Activated effector memory CD4-positive, alpha-beta T cell treated with anti-CD3 and anti-CD28 coated beads, Interleukin-2, amount 50 U/mL, for 16 hours (primary cell): Measurements from ENCODE around the gene OR5B17.
"Not testable (repeated sequence)": the region's sequence is repeated elsewhere in the genome, so short reads cannot be mapped to it uniquely, and the experiment has no call there.

Source experiments
- DNase-seq: peaks from one replicate; pipeline ENCODE4 v3.0.0-alpha.2; 2020

The OR5B17 gene

GRCh38 chr11:58358969-58359368, at the start of gene OR5B17:
OR5B17 (minus strand) TSS chr11:58359069; CDS start chr11:58359069, 0 bp downstream.
- no peak for DNase-seq

DNA sequence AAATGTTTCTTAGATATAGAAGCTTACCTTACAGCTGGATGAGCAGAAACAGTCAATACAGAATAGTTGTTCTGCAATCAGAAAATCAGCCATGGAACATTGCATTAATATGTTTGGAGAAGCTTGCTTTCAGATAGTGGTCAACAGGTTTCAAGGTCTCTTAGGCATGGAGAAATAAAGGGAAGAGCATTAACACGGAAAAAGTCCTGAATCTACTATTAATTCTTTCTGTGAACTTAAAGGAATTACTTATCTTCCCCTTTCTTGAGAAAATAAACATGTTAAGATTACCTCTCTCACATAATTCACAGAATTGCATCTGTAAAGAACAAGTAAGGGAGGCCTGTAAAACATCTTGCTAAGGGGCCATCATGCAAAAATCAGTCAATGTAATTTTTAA, 47.9 kb upstream of the OR5B17 start, which contains the start of gene OR5B3:
OR5B3 (minus strand) TSS at position 101 of the 400 bp plus-strand sequence. CDS start 3,465 bp downstream, outside the sequence.
- DNase-seq: no peak

GRCh38 chr11:58399622-58400021, 40.8 kb upstream of the OR5B17 start:
- not testable (repeated sequence) for DNase-seq

DNA sequence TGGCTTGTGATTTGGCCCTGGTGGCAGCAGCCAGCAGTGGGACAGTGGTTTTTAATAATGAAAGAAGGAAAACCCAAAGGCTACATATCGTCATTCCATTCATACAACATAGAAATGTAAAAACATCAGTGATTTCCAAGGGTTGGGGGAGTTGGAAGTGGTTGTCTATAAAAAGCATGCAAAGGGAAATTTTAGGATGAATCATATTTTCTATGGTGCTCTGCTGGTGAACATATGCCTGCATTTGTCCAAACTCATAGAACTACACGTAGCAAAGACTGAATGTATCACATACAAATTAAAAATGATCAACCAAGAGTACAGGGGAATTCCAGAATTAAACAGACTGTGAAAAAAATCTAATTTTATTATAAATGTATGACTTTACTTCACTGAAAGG, 36.7 kb upstream of the OR5B17 start:
- no peak for DNase-seq

DNA sequence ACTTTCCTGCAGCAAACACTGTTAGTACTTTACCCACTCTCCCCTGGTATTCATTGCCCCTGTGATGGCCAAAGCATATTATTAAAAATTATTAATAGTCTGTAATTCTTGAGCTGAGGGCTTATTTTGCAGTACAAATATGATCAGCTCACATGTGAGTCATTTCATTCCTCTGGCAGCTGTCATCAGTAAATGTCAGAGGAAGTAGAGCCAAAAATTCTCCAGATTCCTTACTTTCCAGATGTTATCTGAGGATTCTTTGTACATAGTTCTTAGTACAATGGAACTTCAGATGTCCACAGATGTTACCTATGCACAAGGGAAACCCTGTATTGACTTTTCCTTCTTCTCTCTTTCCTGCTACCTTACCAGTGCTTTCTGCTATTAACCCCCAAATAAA, 35.3 kb upstream of the OR5B17 start:
- DNase-seq: no peak

DNA sequence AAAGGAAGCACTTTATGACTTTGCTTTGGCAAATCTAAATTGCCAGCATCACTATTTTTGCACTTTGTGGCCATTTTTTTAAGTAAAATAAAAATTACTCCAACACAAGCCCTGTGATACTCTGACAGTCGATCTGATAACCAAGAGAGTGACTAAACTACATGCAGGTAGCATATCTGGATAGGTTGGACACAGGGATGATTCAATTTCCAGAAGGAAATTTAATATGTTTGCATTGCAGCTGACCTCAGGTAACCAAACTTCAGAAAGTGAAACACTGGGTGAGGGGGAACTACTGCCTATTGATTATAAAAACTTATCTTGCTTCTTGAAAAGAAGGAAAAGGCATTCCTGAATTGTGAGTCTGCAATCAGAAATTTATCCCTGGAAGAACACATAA, 33.9 kb upstream of the OR5B17 start:
- DNase-seq: no peak

DNA sequence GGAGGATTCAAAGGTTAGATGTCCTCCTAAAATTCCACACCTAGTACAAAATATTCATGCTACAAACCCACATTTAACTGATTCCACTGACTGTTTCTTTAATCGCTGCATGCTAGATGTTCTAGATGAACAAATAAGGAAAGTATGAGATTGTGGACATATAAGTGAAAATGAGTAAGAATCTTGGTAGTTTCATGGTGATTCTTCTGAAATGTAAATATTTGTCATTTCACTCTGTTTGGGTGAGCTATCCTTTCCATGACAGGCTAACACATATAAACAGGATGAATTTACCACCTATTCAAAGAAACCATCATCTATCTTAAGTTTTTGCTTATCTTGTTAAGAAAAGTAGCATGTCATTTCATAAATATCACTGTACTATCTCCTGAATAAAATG, 33.0 kb upstream of the OR5B17 start:
- no peak for DNase-seq

DNA sequence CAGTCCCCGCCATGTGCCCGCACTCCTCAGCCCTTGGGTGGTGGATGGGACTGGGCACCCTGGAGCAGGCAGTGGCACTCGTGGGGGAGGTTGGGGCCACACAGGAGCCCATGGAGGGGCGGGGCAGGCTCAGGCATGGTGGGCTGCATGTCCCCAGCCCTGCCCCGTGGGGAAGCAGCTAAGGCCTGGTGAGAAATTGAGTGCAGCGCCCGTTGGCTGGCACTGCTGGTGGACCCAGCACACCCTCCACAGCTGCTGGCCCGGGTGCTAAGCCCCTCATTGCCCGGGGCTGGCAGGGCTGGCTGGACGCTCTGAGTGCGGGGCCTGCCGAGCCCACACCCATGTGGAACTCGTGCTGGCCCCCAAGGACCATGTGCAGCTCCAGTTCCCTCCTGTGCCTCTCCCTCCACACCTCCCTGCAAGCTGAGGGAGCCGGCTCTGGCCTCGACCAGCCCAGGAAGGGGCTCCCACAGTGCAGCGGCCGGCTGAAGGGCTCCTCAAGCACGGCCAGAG, 31.7 kb upstream of the OR5B17 start:
- no peak for DNase-seq

DNA sequence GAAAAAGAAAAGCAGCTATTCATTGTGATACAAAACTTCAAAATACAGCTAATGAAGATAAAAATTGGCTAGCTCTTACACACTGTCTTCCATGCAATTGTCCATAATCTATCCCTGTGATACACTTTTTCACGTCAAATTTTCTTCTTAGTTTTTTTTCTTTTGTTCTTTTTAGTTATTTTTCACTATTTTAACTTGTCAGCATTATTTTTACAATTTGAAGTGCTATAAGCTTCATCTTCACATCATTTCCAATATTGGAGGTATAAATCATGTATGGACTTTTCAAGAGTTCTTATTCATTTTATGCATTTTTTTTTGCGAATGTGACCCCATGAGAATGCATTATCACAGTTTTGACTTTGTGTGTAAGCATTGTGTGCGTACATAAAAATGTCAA, 4.1 kb downstream of the OR5B17 start:
- DNase-seq: no peak

DNA sequence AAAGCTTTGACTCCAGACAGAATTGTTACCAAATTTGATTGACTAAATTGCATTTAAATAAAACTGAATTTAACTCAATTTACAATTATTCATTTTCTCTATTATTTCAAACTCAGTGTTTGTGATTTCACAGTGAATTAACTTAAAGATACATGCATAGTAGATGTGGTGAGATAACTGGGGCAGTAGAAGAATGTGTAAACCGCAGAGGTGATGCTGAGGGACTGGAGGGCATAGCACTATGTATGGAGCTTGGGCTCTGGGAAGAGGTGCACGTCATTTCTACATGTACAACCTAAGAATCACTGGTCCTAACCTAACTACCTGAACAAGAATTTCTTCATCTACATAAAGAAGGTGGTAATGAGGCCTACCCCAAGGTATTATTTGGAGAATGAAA, 13.7 kb downstream of the OR5B17 start:
- DNase-seq: no peak

DNA sequence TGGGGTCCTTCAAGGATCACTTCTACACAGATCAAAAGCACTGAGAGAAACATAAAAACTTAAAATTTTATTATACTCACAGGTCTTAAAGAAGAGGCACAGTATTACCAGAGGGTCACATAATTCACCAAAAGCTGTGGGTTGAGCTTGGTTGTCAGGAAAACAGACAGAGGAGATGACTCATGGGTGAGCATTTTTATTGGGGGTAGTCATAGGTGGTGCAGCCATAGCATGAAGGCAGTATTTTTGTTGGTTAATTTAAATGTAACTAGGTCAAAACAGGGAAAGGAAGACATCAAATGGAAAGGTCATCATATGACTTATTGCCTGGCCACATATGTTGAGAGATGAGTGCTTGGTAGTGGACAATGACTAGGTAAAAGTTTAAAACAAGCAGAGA, 24.2 kb downstream of the OR5B17 start:
- DNase-seq: no peak

DNA sequence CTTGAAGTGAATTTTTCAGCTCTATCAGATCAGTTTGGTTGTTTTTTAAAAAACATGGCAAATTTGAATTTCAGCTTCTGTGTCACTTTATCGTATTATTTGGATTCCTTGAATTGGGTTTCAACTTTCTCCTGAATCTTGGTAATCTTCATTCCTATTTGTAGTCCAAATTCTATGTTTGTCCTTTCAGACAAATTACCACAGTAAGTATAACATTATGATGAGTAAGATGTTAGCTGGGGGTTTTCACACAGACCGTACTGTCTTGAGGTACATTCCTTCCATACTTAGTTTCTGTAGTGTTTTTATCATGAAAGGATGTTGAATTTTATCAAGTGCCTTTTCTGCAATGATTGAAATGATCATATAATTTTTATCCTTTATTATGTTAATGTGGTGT, 28.0 kb downstream of the OR5B17 start:
- no peak for DNase-seq

DNA sequence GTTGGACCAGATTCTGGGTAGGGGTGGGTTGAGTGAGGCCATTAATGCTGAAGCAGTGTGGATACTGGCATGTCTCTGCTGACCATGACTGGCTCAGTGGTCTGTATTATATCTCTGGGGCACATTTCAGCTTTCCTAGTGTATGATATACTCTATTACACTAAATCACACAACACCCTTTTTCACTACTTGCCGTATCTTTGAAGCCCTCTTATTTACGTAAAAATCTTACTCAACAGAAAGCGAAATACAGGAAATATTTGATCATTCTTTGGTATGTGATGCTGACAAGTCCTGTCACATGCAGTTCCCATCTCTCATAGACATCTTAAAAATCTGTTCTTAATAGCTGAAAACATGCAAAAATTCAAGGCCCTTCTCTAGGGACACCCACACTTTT, 40.3 kb downstream of the OR5B17 start:
- no peak for DNase-seq

GRCh38 chr11:58316142-58316541, 42.7 kb downstream of the OR5B17 start:
- no peak for DNase-seq
